ENCODE measurements around the gene EPS8L1. TPM values are rescaled to one million over a fixed set of nuclear protein-coding genes. Genes with fewer than 3 reads are reported as not detected.
"Not testable (repeated sequence)": the region's sequence is repeated elsewhere in the genome, so short reads cannot be mapped to it uniquely, and the experiment has no call there.

Gene EPS8L1
- total RNA-seq, 1 donor from 2014 or later = not detected

DNA sequence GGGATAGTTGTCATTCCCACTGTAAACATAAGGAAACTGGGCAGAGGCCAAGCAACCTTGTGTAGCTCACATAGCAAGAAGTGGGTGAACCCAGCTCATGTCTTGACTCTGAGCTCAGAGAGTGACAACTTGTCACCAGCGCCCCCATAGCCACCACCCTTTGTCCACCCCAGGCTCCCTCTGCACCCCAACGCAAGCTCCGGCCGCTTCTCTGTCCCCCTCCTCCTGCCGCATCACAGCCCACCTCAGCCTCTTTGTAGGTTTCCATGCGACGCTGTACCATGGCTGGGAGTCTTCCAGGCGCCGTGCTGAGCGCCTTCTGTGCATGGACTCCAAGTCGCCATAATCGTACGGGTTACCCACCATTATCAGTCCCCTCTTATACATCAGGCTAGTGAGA lies 40.9 kb upstream of the EPS8L1 start:
- Histone ChIP-seq H3K9me3 (peaks cover 0 to 4% of the 10 kb centered on the region in 2 donors), H3K27ac (no peak overlapping the region), H3K36me3 (no peaks in the 10 kb centered on the region), H3K4me3 (no peak overlapping the region), H3K4me1 (no peaks in the 10 kb centered on the region), H3K27me3 (no peaks in the 10 kb centered on the region)
- intact Hi-C loops (cut with DNase I) = no loop called here
- TF ChIP-seq CTCF (IDR thresholded peaks at IDR 0.05) = no peak
- no peak for DNase-seq (ENCODE audit: low spot score in 2 of 2)

- Histone ChIP-seq H3K4me1 (no peaks in the 10 kb centered on the region), H3K27me3 (no peaks in the 10 kb centered on the region), H3K27ac (no peak overlapping the region), H3K36me3 (no peaks in the 10 kb centered on the region), H3K9me3 (peaks cover 0 to 4% of the 10 kb centered on the region in 2 donors), H3K4me3 (no peak overlapping the region)
- no peak for TF ChIP-seq CTCF (IDR thresholded peaks at IDR 0.05)
- no peak for DNase-seq (ENCODE audit: low spot score in 2 of 2)
- intact Hi-C loops (cut with DNase I) = no loop called here
These were observed 39.6 kb upstream of the EPS8L1 start for GRCh38 chr19:55036058-55036457.

DNA sequence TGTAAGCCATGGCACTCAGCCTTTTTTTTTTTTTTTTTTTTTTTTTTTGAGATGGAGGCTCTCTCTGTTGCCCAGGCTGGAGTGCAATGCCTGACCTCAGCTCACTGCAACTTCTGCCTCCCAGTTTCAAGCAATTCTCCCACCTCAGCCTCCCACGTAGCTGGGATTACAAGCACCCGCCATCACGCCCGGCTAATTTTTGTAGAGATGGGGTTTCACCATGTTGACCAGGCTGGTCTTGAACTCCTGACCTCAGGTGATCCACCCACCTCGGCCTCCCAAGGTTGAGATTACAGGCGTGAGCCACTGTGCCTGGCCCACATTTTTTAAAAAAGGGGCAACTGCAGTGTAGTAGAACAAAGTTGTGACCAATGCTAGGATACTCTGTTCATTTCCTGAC lies 38.1 kb upstream of the EPS8L1 start:
- H3K27ac ChIP-seq; H3K4me3 ChIP-seq; H3K9me3 ChIP-seq; H3K36me3 ChIP-seq; DNase-seq (ENCODE audit: low spot score in 2 of 2); intact Hi-C loops (cut with DNase I); H3K27me3 ChIP-seq; H3K4me1 ChIP-seq: not testable (repeated sequence)

DNA sequence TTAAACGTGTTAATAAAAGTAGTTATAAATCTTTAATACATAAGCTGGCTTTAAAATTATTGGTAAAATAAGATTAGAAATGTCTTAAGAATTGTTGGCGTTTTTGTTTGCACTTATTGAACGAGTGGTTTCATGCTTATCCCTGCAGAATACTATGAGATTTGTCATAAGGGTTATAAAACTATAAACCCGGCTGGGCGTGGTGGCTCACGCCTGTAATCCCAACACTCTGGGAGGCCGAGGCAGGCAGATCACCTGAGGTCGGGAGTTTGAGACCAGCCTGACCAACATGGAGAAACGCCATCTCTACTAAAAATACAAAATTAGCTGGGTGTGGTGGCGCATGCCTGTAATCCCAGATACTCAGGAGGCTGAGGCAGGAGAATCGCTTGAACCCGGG lies 35.0 kb upstream of the EPS8L1 start:
- intact Hi-C loops (cut with DNase I); H3K4me1 ChIP-seq; DNase-seq (ENCODE audit: low spot score in 2 of 2); H3K4me3 ChIP-seq; H3K27me3 ChIP-seq; H3K9me3 ChIP-seq; H3K27ac ChIP-seq: not testable (repeated sequence)
- peaks cover 10 to 29% of the 10 kb centered on the region in 2 donors for H3K36me3 ChIP-seq

DNA sequence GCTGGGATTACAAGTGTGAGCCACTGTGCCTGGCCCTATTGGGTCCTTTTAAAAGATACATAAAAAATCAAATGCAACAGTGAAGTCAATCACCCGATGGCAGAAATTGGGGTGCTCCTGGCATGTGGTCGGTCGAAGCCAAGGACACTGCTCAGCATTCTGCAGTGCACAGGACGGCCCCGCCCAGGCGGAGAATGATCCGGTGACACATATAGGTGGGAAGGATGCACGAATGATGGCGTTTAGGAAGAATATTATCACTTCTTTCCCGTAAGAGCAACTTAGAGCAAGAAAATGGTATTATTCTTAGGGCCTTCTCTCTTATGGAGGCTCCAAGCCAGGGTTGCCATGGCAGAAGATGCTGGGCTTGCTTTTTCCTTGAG lies 34.4 kb upstream of the EPS8L1 start:
- H3K9me3 ChIP-seq = no peaks in the 10 kb centered on the region
- H3K27ac ChIP-seq = no peak overlapping the region
- H3K36me3 ChIP-seq = peaks cover 10 to 29% of the 10 kb centered on the region in 2 donors
- H3K4me3 ChIP-seq = no peak overlapping the region
- no peak for DNase-seq (ENCODE audit: low spot score in 2 of 2)
- no peaks in the 10 kb centered on the region for H3K4me1 ChIP-seq
- H3K27me3 ChIP-seq = no peaks in the 10 kb centered on the region
- TF ChIP-seq CTCF (IDR thresholded peaks at IDR 0.05) = no peak
- intact Hi-C loops (cut with DNase I) = no loop called here

GRCh38 chr19:55041627-55042343 lies 33.9 kb upstream of the EPS8L1 start:
- Histone ChIP-seq H3K4me1 (no peaks in the 10 kb centered on the region), H3K4me3 (no peak overlapping the region), H3K9me3 (no peaks in the 10 kb centered on the region), H3K27ac (no peak overlapping the region), H3K36me3 (peaks cover 15 to 33% of the 10 kb centered on the region in 2 donors), H3K27me3 (no peaks in the 10 kb centered on the region)
- no peak for TF ChIP-seq CTCF (IDR thresholded peaks at IDR 0.05)
- intact Hi-C loops (cut with DNase I) = no loop called here
- DNase-seq (ENCODE audit: low spot score in 2 of 2) = no peak

DNA sequence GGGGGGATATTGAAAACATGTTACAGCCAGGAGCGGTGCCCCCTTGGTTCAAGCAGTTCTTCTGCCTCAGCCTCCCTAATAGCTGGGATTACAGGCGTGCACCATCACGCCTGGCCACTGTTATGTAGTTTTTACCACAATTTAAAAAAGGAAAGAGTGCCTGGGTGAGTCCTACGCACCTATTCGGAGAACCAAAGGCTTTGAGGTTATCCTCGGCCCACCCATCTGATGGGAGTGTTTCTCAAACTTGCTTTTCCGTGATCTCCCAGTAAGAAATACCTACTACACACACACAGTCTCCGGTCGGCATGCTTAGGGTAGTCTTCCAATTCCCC lies 33.4 kb upstream of the EPS8L1 start:
- Histone ChIP-seq H3K27ac (no peak overlapping the region), H3K27me3 (no peaks in the 10 kb centered on the region), H3K4me3 (no peak overlapping the region), H3K36me3 (peaks cover 19 to 38% of the 10 kb centered on the region in 2 donors), H3K4me1 (no peaks in the 10 kb centered on the region), H3K9me3 (no peaks in the 10 kb centered on the region)
- TF ChIP-seq CTCF (IDR thresholded peaks at IDR 0.05) = no peak
- intact Hi-C loops (cut with DNase I) = no loop called here
- no peak for DNase-seq (ENCODE audit: low spot score in 2 of 2)
